Measurements from ENCODE around the gene CHIT1. TPM values are rescaled to one million over a fixed set of nuclear protein-coding genes. Genes with fewer than 3 reads are reported as not detected.
"Not testable (repeated sequence)": the region's sequence is repeated elsewhere in the genome, so short reads cannot be mapped to it uniquely, and the experiment has no call there.

The CHIT1 gene
- total RNA-seq, 1 experiment from 2014 or later, result 3.9 TPM

DNA sequence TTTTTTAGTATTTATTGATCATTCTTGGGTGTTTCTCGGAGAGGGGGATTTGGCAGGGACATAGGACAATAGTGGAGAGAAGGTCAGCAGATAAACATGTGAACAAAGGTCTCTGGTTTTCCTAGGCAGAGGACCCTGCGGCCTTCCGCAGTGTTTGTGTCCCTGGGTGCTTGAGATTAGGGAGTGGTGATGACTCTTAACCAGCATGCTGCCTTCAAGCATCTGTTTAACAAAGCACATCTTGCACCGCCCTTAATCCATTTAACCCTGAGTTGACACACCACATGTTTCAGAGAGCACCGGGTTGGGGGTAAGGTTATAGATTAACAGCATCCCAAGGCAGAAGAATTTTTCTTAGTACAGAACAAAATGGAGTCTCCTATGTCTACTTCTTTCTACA is 36.7 kb upstream of the CHIT1 start:
- not testable (repeated sequence) for DNase-seq (ENCODE audit: low read depth)

DNA sequence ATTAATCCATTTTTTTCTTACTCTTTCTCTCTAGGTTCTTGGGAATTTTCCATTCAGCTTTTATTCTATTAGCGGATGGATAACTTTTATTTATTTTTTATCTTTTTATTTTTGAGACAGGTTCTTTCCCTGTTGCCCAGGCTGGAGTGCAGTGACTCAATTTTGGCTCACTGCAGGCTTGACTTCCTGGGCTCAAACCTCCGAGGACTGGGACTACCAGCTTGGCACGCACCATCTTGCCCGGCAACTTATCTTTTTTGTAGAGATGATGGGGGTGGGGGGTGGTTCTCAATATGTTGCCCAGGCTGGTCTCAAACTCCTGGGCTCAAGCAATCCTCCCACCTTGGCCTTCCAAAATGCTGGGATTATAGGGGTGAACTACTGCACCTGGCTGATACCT is 36.1 kb upstream of the CHIT1 start:
- DNase-seq (ENCODE audit: low read depth), result no peak

DNA sequence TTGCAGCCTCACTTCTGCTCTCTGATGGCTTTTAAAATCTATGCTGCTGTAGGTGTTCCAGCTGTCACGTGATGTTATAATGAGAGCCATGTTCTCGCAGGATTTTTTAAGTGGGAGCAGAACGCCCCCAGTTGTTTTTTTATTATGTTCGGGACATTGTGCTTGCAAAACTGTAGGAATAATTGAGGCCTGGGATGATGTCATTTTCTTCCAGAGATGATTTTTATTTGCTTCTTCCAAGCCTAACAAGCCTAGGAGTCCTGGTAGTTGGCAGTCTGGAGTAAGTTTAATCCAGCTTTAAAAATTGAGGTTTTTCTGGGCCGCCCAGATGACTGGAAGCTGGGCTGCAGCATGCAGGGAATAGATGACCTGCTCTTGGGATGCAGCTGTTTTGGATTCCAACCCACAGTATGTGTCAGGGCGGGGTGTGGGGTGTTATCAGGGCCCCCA is 34.6 kb upstream of the CHIT1 start:
- DNase-seq (ENCODE audit: low read depth), result peak; percentile 80

DNA sequence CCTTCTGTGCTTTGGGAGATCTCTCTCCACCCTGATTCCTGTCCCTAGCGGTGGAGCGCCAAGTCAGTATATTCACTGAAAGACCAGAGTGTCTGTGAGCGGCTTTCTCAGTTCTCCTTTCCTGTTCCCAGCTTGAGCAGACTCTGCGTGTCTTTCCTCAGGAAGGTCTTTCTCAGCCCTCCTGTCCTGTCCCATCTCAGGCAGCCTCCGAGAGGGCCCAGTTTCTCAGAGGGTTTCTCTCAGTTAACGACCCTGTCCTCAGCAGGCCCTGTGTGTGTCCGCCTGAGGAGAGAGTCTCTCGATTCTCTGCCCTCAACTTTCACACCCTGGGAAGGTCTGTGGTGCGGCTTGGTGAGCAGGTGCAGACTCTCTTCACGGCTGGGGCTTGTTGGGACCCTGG is 34.0 kb upstream of the CHIT1 start:
- no peak for DNase-seq (ENCODE audit: low read depth)

DNA sequence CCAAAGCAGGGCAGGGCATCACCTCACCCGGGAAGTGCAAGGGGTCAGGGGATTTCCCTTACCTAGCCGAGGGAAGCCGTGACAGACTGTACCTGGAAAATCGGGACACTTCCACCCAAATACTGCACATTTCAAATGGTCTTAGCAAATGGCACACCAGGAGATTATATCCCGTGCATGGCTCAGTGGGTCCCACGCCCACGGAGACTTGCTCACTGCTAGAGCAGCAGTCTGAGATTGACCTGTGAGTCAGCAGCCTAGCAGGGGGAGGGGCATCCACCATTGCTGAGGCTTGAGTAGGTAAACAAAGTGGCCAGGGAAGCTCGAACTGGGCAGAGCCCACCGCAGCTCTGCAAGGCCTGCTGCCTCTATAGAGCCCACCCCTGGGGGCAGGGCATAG is 27.2 kb upstream of the CHIT1 start:
- not testable (repeated sequence) for DNase-seq (ENCODE audit: low read depth)

DNA sequence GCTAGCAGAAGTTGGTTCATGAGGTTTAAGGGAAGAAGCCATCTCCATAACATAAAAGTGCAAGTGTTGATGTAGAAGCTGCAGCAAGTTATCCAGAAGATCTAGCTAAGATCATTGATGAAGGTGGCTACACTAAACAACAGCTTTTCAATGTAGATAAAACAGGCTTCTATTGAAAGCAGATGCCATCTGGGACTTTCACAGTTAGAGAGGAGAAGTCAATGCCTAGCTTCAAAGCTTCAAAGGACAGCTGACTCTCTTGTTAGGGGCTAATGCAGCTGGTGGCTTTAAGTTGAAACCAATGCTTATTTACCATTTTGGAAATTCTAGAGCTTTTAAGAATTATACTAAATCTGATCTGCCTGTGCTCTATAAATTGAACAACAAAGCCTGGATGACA is 25.3 kb upstream of the CHIT1 start:
- DNase-seq (ENCODE audit: low read depth), result not testable (repeated sequence)

DNA sequence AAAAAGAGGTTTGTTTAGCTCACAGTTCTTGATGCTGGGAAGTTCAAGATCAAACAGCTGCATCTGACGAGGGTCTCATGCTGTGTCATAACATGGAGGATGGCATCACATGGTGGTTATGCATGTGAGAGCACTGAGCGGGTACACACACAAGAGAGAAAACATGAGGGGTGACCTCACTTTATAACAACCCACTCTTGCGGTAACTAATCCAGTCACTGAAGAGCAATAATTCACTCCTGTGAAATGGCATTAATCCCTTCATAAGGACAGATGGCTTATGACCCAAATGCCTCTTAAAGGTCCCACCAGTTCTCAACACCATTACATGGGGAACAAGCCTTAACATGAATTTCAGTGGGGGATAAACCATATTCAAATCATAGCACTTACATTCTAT is 23.2 kb upstream of the CHIT1 start:
- DNase-seq (ENCODE audit: low read depth), result peak; percentile 49

DNA sequence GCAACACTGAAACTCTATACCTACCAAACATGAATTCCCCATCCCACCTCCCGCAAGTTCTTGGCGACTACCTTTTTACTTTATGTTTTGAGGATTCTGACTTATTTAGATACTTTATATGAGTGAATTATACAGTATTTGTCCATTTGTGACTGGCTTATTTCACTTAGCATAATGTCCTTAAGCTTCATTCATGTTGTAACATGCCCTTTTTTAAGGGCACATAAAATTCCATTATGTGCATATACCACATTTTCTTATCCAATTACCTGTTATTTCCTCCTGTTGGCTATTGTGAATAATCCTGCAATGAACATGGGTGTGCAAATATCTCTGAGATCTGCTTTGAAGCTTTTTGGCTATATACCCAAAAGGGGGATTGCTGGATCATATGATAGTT is 22.0 kb upstream of the CHIT1 start:
- no peak for DNase-seq (ENCODE audit: low read depth)

DNA sequence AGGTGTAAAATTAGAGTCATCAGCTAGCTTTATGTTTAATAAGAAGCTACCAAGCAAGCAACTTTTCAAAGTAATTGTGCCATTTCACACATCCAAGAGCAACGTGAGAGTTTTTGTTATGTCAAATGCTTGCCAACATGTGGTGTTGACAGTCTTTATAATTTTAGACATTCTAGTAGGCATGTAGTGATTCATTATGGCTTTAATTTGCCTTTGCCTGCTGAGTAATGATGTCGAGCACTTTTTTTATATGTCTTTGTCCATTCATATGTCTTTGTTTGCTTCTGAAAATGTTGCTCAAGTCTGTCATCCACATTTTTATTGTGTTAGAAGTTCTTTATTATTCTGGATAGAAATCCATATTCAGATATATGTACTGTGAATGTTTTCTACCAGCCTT is 21.4 kb upstream of the CHIT1 start:
- DNase-seq (ENCODE audit: low read depth), result peak; percentile 66

DNA sequence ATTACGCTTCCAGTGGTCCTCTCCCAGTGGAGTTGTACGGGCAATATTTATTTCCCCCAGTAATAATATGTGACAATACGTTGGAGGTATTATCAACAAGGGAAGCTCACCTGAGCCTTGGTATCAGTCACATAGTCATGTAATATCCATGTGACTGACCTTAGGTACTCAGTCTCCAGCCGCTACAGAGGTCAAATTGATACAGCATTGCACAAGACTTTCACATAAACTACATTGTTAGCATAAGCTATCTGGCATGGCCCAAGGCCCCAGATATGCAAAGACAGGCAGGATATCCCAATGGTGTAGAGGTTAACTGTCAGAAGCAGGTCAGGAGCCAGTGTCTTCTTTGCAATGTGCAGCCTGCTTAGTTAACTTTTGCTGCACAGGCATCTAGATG is 15.3 kb upstream of the CHIT1 start:
- DNase-seq (ENCODE audit: low read depth), result no peak

DNA sequence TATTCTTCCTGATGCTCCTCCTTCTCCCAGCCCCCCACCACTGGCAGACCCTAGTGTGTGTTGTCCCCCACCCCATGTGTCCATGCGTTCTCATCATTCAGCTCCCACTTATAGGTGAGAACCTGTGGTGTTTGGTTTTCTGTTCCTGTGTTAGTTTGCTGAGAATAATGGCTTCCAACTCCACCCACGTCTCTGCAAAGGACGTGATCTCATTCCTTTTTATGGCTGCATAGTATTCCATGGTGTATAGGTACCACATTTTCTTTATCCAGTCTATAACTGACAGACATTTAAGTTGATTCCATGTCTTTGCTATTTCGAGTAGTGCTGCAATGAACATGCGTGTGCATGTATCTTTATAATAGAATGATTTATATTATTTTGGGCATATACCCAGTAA is 12.2 kb upstream of the CHIT1 start:
- DNase-seq (ENCODE audit: low read depth), result not testable (repeated sequence)

DNA sequence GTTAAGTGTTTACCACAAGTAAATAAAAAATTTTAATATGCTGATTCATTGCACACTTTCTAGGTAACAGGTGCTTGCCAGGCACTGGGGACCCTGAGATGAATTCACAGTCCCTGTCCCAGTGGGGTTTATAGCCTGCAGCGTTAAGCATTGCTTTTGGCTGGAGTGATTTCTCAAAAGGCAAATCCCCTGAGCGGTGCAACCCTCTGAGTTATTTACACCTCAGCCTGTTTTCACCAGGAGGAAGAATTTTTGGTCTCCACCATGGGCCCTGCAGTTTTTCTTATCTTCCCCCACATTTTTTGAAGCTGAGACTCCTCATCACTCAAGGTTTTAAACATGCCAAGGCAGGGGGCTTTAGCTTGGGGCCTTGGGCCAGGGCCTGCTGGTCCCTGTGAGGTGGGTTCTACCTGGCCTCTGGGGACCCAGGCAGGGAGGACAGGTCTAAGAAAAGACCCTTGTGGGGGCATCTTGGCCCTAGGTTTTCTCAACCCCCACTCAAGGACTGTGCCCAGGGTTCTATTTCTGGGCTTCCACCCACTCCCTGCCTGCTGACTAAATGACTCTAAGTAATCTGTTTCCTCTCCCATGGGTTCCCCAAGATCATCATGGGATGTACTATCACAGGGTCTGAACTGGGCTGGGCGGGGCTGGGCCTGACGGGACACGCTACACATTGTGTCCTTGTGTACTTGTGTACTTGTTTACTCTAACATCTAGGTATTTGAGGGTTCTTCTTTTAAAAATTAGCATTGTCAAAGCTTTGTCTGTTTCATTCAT is 10.2 kb upstream of the CHIT1 start:
- no peak for DNase-seq (ENCODE audit: low read depth)

DNA sequence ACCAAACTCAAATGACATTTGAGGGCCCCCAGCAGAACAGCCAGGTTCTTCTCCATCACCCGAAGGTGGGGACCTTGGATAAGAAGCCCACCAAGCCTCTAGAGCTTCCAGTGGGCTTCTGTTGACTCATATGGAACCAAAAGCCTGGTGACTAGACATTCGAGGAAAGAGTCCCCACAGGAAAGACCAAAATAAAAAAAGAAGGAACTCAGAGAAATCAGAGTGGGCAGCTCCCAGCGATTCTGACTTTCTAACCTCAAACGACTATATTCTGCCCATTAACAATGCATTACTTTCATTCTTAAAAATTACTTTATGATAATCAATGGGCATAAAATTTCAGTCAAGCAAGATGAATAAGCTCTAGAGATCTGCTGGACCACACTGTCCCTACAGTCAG is 9.6 kb upstream of the CHIT1 start:
- no peak for DNase-seq (ENCODE audit: low read depth)

DNA sequence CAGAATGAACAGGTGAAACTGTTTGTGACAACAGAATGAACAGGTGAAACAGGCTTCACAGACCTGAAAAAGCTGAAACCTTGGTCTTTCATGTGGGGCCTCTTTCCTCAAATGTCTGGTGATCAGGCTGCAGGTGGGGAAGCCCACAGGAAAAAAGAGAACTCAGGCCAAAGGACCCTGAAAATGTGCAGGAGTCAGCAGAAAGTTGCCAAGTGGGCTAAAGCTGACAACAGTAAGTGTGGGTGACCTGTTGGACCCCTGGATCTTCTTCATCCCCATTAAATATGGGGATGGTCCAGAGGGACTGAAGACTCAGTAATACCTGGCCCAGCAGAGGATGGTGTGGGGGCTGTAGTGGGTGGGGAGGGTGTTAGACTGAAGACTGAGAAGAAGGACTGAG is 9.1 kb upstream of the CHIT1 start:
- no peak for DNase-seq (ENCODE audit: low read depth)

DNA sequence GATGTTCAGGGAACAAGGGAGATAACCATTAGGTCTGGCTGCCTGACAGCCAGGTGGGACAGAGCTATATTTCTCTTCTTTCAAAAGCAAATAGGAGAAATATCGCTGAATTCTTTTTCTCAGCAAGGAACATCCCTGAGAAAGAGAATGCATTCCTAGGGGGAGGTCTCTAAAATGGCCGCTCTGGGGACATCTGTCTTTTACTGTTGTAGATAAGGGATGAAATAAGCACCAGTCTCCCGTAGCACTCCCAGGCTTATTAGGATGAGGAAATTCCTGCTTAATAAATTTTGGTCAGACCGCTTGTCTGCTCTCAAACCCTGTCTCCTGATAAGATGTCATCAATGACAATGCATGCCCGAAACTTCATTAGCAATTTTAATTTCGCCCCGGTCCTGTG is 5.4 kb upstream of the CHIT1 start:
- not testable (repeated sequence) for DNase-seq (ENCODE audit: low read depth)

DNA sequence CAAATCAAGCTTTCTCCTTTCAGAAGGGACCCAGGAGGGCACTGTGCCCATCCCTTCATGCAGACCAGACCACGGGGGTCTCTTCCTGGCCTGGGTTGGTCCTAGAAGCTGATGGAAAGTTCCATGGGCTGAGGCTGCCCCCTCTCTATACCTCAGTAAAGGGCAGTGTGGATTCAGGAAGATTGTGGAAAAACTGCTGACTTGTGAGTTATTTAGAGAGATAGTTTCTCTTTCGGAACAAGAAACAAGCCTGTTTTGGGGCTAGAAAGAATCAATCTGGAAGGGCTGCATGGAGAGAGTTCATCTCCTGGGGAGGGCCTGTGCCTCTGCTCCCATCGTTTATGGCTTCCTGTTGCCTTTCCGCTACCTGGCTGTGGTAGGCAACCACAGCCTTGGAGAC is 803 bp downstream of the CHIT1 start:
- no peak for DNase-seq (ENCODE audit: low read depth)

DNA sequence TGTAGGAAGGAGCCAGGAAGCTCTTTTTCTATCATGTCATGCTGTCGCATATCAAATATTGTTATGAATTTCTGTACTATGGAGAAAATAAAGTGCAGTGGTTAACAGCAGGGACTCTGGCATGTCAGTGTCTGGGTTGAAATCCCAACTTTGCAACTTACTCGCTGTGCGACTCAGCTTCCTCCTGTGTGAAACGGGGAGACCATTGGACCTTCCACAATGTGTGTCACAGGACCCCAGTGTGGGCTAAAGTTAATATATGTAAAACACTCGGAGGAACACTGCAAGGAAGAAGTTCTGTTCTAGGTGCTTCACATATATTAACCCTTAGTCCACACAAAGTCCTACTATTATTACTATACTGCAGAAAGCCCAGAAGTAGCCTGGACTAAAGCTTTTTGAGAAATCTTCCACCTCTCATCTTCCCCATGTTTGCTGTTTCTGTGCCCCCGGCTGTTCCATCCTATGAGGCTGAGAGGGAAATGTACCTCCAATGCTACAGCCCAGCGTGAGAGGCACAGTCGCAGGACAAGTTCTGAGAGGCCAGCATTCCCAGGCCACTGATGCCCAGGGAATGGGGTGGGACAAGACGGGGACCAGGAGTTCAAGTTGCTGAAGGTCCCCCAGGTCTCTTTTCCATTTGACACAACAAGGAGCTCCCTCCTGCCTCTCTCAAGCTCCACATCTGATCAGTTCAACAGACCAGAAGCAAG is 1.9 kb downstream of the CHIT1 start:
- no peak for DNase-seq (ENCODE audit: low read depth)

DNA sequence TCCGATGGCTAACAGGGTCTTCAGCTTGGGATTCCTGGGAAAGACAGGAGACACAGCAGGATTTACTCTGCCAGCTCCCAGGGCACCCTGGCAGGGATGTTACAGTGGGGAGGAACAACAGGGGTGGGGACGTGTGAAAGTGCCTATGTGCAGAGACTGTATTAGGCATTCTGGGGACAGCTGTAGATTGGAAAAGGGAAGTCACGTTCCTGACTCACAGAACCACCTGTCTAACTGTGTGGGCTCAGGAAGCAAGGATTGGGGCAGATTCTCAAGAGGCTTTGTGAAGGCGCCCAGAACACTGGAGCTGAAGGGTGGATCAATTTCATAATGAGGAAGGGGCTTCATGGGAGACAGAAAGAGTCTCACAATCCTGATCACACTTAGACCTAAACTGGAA is 4.4 kb downstream of the CHIT1 start:
- peak; percentile 55 for DNase-seq (ENCODE audit: low read depth)

DNA sequence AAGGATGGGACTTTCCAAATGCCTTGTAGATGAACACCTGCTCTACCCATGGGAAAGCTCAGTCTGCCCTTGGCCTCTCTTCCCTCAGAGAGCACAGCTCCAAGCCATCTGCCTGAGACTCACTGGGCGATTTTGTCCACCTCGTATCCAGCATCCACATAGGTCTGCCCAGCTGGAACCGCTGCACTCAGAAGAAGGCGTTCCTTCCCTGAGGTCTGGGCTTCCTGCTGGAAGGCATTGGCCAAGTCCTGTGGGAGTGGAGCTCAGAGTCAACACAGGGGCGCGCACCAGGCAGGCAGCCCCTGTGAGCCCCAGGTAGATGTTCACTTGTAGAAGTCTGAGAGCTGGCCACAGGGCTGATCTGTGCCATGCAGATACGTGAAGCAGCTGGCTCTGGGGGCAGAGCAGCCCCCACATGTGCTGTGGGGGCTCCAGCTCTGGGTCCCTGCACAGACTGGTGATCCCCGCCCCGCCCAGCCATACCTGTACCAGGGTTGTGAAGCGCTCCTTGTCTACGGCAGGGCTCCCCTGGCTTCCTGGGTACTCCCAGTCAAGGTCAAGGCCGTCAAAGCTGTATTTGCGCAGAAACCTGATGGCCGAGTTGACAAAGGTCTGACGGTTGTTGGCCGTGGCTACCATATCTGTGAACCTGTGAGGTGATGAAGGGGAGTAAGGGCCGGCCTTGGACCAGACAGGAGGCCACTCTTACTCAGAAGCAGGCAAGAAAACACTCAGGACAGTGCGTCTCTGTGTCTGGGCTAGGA is 6.3 kb downstream of the CHIT1 start:
- no peak for DNase-seq (ENCODE audit: low read depth)

DNA sequence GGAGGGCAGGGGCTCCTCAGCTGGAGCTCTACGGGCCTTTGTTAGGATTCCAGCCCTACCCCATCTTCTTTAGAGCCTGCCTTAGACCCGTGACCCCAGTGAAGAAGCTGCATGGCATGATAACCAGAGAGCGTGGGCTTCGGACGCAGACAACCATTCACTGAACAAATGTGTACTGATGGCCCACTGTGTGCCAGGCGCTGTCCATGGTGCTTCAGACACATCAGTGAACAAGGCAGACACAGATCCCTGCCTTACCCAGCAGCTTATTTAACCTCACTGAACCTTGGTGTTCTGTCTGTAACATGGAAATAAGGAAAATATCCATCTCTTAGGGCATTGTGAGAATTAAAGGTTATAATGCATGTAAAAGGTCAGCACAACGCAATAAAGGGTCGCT is 9.5 kb downstream of the CHIT1 start:
- DNase-seq (ENCODE audit: low read depth), result no peak

DNA sequence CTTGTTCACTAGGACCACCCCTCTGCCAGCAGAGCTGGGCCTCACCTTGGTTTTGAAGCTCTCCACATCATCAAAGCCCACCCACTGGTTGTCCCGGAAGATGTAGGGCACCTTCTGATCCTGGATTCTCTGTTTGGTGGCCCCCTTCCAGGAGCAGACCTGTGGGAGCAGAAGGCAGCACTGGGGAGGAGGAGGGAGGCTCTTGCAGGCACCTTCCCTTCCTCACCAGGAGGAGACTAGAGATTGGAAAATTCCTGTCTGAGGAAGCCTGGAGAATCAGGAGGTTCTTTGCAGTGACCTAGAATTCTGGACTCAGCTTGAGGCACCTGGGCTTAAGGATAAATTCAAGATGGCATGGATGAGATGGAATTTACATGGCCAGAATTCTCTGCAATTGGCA is 10.3 kb downstream of the CHIT1 start:
- no peak for DNase-seq (ENCODE audit: low read depth)

DNA sequence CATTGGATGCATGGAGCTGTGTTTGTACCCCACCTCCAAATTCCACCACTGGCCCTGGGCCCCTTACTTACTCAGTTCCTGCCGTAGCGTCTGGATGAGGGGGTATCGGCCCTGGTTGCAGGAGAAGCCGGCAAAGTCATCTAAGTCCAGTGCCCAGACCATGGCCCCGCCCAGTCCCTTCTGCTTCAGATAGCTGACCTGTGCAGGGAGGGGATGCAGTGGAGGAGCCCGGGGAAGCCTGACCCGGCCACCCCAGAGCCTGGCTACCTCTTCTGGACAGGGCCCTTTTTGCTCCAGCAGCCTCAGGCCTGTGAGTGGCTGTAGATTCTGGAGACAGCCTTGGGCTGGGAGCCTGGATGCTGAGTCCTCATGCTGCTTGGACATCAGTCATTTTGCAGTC is 11.8 kb downstream of the CHIT1 start:
- DNase-seq (ENCODE audit: low read depth), result no peak
